Transverse colon (tissue), 4 donors: ENCODE results near the gene ARSG. TPM values are rescaled to one million over a fixed set of nuclear protein-coding genes. Genes with fewer than 3 reads are reported as not detected.
"Not testable (repeated sequence)": the region's sequence is repeated elsewhere in the genome, so short reads cannot be mapped to it uniquely, and the experiment has no call there.

Experiments used
- DNase-seq: peaks from one replicate; pipeline ENCODE4 v3.0.0-alpha.2; 2019
- H3K27ac ChIP-seq, 4 donors: fragments of 200-600 bp; sonication (generic); 2 replicates each; pipeline ENCODE4 v1.5.1; 2016 to 2018; ENCODE audit warnings: inconsistent platforms in 4 of 4
- H3K27me3 ChIP-seq: fragments of 200-600 bp; sonication (generic); 2 replicates; pipeline ENCODE4 v1.5.1; 2017; ENCODE audit warnings: inconsistent platforms
- H3K36me3 ChIP-seq, 4 donors: fragments of 200-600 bp; sonication (generic); 2 replicates each; pipeline ENCODE4 v1.5.1; 2017 to 2019; ENCODE audit warnings: inconsistent platforms in 4 of 4
- H3K4me1 ChIP-seq, 4 donors: fragments of 200-600 bp; sonication (generic); 2 replicates each; pipeline ENCODE4 v1.5.1; 2017 to 2020; ENCODE audit warnings: inconsistent platforms in 4 of 4
- H3K4me3 ChIP-seq, 4 donors: fragments of 200-600 bp; sonication (generic); 1 replicate in 1 of 4; 2 replicates in 3 of 4; pipeline versions ENCODE4 v1.5.1 to v1.6.1; 2017 to 2019; ENCODE audit warnings: inconsistent platforms in 4 of 4
- H3K9me3 ChIP-seq, 2 donors: fragments of 200-600 bp; sonication (generic); 2 replicates each; pipeline ENCODE4 v1.5.1; 2017 to 2019; ENCODE audit warnings: inconsistent platforms in 2 of 2
- CTCF ChIP-seq, 5 experiments: fragments of 200-600 bp in 3 of 5; fragments of 450-650 bp in 2 of 5; sonication (generic) in 3 of 5; IDR thresholded peaks; 1 replicate in 2 of 5; 2 replicates in 3 of 5; pipeline ENCODE4 v1.5.1; 2016 to 2017; ENCODE audit warnings: antibody characterized with exemption in 5 of 5, inconsistent platforms in 3 of 5, mild to moderate bottlenecking in 2 of 5, moderate library complexity in 1 of 5
- EP300 ChIP-seq: sonication (generic); formaldehyde crosslinking; IDR thresholded peaks from one replicate; pipeline ENCODE4 v1.6.1; 2017; ENCODE audit warnings: antibody characterized with exemption, low read depth
- POLR2A ChIP-seq: fragments of 450-650 bp; IDR thresholded peaks from one replicate; pipeline ENCODE4 v1.6.1; 2016; ENCODE audit warnings: antibody characterized with exemption, mild to moderate bottlenecking, moderate library complexity
- POLR2AphosphoS5 ChIP-seq, 3 donors: sonication (generic); formaldehyde crosslinking; IDR thresholded peaks; one replicate each; pipeline ENCODE4 v1.6.1; 2016; ENCODE audit warnings: antibody characterized with exemption in 3 of 3
- WGBS, 2 donors: methylation state at CpG; one replicate each; pipeline ENCODE4 v1.1.5; 2018; ENCODE audit warnings: low coverage in 1 of 2; 5-methylcytosine and 5-hydroxymethylcytosine counted together
- in situ Hi-C, 4 donors: fragments of 200-750 bp; cut with MboI; loops; one replicate each; pipeline versions ENCODE4 v1.15.0 to v1.15.1; 2017; ENCODE audit warnings: low sequenced_read_pairs in 3 of 4, low pct_ligation_motif_present in 1 of 4, low pct_unique_long_range_greater_than_20kb in 1 of 4
- intact Hi-C: fragments of 100-400 bp; cut with DNase I; formaldehyde crosslinking; loops from one replicate; pipeline ENCODE4 v1.15.1; 2023; ENCODE audit warnings: low total_unique reads
- total RNA-seq, 4 donors: library from RNA; depleted of rRNA; stranded (reverse); fragments of >200 nt; gene quantifications; one replicate each; pipeline ENCODE4 v1.1.0, GENCODE V29; 2016

Gene ARSG
- total RNA-seq, 4 donors from 2014 or later = 0.41 to 4.4 (median 1.6) TPM; not detected in 1

DNA sequence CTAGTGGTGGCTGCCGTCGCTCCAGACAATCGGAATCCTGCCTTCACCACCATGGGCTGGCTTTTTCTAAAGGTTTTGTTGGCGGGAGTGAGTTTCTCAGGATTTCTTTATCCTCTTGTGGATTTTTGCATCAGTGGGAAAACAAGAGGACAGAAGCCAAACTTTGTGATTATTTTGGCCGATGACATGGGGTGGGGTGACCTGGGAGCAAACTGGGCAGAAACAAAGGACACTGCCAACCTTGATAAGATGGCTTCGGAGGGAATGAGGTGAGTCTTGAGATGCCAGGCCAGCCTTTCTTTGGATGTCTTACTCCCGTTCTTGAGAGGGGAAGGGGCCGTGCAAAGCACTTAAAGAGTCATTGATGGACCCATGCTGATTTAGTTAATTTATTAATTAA lies 16.1 kb downstream of the ARSG start:
- intact Hi-C loops = no loop called here
- in situ Hi-C loops = no loop called here
- no peak for DNase-seq

DNA sequence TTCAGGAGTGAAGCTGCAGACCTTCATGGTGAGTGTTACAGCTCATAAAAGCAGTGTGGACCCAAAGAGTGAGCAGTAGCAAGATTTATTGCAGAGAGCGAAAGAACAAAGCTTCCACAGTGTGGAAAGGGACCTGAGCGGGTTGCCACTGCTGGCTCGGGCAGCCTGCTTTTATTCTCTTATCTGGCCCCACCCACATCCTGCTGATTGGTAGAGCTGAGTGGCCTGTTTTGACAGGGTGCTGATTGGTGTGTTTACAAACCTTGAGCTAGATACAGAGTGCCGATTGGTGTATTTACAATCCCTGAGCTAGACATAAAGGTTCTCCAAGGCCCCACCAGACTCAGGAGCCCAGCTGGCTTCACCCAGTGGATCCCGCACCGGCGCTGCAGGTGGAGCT lies 17.2 kb downstream of the ARSG start:
- in situ Hi-C loops, H3K27me3 ChIP-seq, DNase-seq, H3K4me1 ChIP-seq, H3K9me3 ChIP-seq, H3K36me3 ChIP-seq, H3K4me3 ChIP-seq, H3K27ac ChIP-seq, intact Hi-C loops: not testable (repeated sequence)
- 88 to 100% methylated on average over 1 to 7 of the region's 7 CpGs for WGBS, 2 donors

More for the DNA sequence above, 16.1 kb downstream of the ARSG start:
- H3K4me3 ChIP-seq = no peak overlapping the region
- no peaks in the 10 kb centered on the region for H3K36me3 ChIP-seq
- no peaks in the 10 kb centered on the region for H3K4me1 ChIP-seq
- H3K9me3 ChIP-seq = no peaks in the 10 kb centered on the region
- no peak for TF ChIP-seq EP300
- TF ChIP-seq POLR2A = no peak
- TF ChIP-seq POLR2AphosphoS5 (IDR thresholded peaks at IDR 0.05) = no peak
- TF ChIP-seq CTCF (IDR thresholded peaks at IDR 0.05) = no peak
- H3K27ac ChIP-seq = no peak overlapping the region
- H3K27me3 ChIP-seq = no peaks in the 10 kb centered on the region
- 96 to 98% methylated on average over 4 to 8 of the region's 8 CpGs for WGBS, 2 donors

DNA sequence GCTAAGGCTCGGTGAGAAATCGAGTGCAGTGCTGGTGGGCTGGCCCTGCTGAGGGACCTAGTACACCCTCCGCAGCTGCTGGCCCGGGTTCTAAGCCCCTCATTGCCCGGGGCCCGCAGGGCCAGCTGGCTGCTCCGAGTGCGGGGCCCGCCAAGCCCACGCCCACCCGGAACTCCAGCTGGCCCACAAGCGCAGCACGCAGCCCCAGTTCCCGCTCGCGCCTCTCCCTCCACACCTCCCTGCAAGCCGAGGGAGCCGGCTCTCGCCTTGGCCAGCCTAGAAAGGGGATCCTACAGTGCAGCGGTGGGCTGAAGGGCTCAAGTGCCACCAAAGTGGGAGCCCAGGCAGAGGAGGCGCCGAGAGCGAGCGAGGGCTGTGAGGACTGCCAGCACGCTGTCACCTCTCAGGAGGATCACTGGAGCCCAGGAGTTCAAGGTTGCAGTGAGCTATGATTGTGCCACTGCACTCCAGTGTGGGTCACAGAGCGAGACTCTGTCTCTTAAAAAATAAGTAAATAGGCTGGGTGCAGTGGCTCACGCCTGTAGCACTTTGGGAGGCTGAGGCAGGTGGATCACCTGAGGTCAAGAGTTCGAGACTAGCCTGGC lies 17.9 kb downstream of the ARSG start:
- in situ Hi-C loops, H3K27ac ChIP-seq, H3K4me1 ChIP-seq, DNase-seq, intact Hi-C loops, H3K4me3 ChIP-seq, H3K9me3 ChIP-seq, H3K36me3 ChIP-seq, H3K27me3 ChIP-seq: not testable (repeated sequence)
- 94% methylated on average over 24 of the region's 28 CpGs; no CpG with 5 or more reads in 1 of the 2 donors for WGBS, 2 donors

DNA sequence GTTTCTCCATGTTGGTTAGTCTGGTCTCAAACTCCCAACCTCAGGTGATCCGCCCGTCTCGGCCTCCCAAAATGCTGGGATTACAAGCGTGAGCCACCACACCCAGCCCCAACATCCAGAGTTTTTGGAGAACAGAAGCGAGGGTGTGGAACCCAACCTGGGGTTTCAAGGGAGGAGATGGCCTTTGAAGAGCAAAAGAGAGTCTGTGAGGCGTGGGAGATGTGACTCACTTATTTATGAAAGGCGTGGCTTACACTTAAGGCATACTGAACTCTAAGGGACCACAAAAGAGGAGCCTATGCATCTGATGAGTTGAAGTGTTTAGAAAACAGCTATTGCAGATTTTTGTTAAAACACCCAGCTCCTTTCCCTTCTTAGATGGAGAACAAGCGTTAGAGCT lies 18.9 kb downstream of the ARSG start:
- H3K4me3 ChIP-seq = no peak overlapping the region
- intact Hi-C loops (no loop called here), in situ Hi-C loops (no loop called here)
- H3K27me3 ChIP-seq = no peaks in the 10 kb centered on the region
- DNase-seq = no peak
- TF ChIP-seq POLR2A = no peak
- no peak for TF ChIP-seq EP300
- TF ChIP-seq CTCF (IDR thresholded peaks at IDR 0.05) = no peak
- no peak for TF ChIP-seq POLR2AphosphoS5 (IDR thresholded peaks at IDR 0.05)
- WGBS, 2 donors = 59 to 83% methylated on average over 3 to 8 of the region's 8 CpGs
- no peaks in the 10 kb centered on the region for H3K9me3 ChIP-seq
- no peaks in the 10 kb centered on the region for H3K36me3 ChIP-seq
- peaks cover 0 to 4% (median 0%) of the 10 kb centered on the region in 4 donors for H3K4me1 ChIP-seq
- no peak overlapping the region for H3K27ac ChIP-seq

- TF ChIP-seq POLR2AphosphoS5 (IDR thresholded peaks at IDR 0.05) = no peak
- TF ChIP-seq POLR2A = no peak
- TF ChIP-seq EP300 = no peak
- TF ChIP-seq CTCF (IDR thresholded peaks at IDR 0.05) = no peak
- 72 to 79% methylated on average over 8 of the region's 8 CpGs for WGBS, 2 donors
- DNase-seq = peak; percentile 18
Observed at GRCh38 chr17:68314916-68315535, 23.7 kb downstream of the ARSG start.

More at GRCh38 chr17:68314916-68315535, 23.7 kb downstream of the ARSG start:
- H3K27me3 ChIP-seq = no peaks in the 10 kb centered on the region
- intact Hi-C loops = no loop called here
- peaks cover 0 to 4% (median 0%) of the 10 kb centered on the region in 4 donors for H3K4me1 ChIP-seq
- in situ Hi-C loops = no loop called here
- H3K36me3 ChIP-seq = no peaks in the 10 kb centered on the region
- H3K9me3 ChIP-seq = no peaks in the 10 kb centered on the region
- H3K27ac ChIP-seq = no peak overlapping the region
- no peak overlapping the region for H3K4me3 ChIP-seq
